GM08714 (cell line): ENCODE results near the gene PCDHGA2.
"Not testable (repeated sequence)": the region's sequence is repeated elsewhere in the genome, so short reads cannot be mapped to it uniquely, and the experiment has no call there.

Source experiments
- H3K4me3 ChIP-seq: fragments of 200-500 bp; sonication (Bioruptor generic); 2 replicates; pipeline ENCODE4 v1.5.1; 2014; ENCODE audit warnings: mild to moderate bottlenecking, low read length, inconsistent platforms
- ZNF274 ChIP-seq: IDR thresholded peaks from 2 replicates; pipeline ENCODE4 v1.6.1; 2012; ENCODE audit warnings: mild to moderate bottlenecking, low read depth, low read length

PCDHGA2 gene

GRCh38 chr5:141363952-141364660 is 25.5 kb downstream of the PCDHGA2 start, which contains the start of gene PCDHGA5:
Gene PCDHGA5, plus strand, starts transcription at chr5:141364162. Its CDS starts 169 bp downstream, at chr5:141364331.
- no peak within 1 kb of the TSS for H3K4me3 ChIP-seq
- no peak for TF ChIP-seq ZNF274

- H3K4me3 ChIP-seq, result no peak overlapping the region
These were observed 27.7 kb downstream of the PCDHGA2 start for GRCh38 chr5:141366016-141366896.

GRCh38 chr5:141369994-141370848 is 31.7 kb downstream of the PCDHGA2 start, which contains the start of gene PCDHGB3:
Gene PCDHGB3, plus strand, starts transcription at chr5:141370242. Its CDS starts 153 bp downstream, at chr5:141370395.
- H3K4me3 ChIP-seq, result peak within 1 kb of the TSS; percentile 43; the same call in 1 of the 2 replicates
- no peak for TF ChIP-seq ZNF274

More at GRCh38 chr5:141366016-141366896, 27.7 kb downstream of the PCDHGA2 start:
- no peak for TF ChIP-seq ZNF274

GRCh38 chr5:141371572-141372475 is 33.3 kb downstream of the PCDHGA2 start:
- no peak overlapping the region for H3K4me3 ChIP-seq
- no peak for TF ChIP-seq ZNF274

- no peak for TF ChIP-seq ZNF274
- peak within 1 kb of the TSS; percentile 60; the same call in 1 of the 2 replicates for H3K4me3 ChIP-seq
These were observed 35.2 kb downstream of the PCDHGA2 start, which contains the start of gene PCDHGA6 for GRCh38 chr5:141373673-141374317. Gene PCDHGA6, plus strand, starts transcription at chr5:141373891. Its CDS starts 193 bp downstream, at chr5:141374084.

GRCh38 chr5:141374627-141375026 is 36.1 kb downstream of the PCDHGA2 start:
- no peak overlapping the region for H3K4me3 ChIP-seq
- no peak for TF ChIP-seq ZNF274

GRCh38 chr5:141375444-141376155 is 37.0 kb downstream of the PCDHGA2 start:
- not testable (repeated sequence) for H3K4me3 ChIP-seq

GRCh38 chr5:141382469-141383294 is 44.1 kb downstream of the PCDHGA2 start, which contains the start of gene PCDHGA7:
Gene PCDHGA7, plus strand, starts transcription at chr5:141382742. Its CDS starts 158 bp downstream, at chr5:141382900.
- no peak for TF ChIP-seq ZNF274
- H3K4me3 ChIP-seq, result peak within 1 kb of the TSS; percentile 30; the same call in 1 of the 2 replicates

- TF ChIP-seq ZNF274, result no peak
- no peak overlapping the region for H3K4me3 ChIP-seq
These were observed 44.8 kb downstream of the PCDHGA2 start for GRCh38 chr5:141383345-141383744.

GRCh38 chr5:141384471-141385267 is 46.1 kb downstream of the PCDHGA2 start:
- no peak overlapping the region for H3K4me3 ChIP-seq
- no peak for TF ChIP-seq ZNF274

GRCh38 chr5:141387557-141388311 is 49.2 kb downstream of the PCDHGA2 start, which contains the start of gene PCDHGB4:
Gene PCDHGB4, plus strand, starts transcription at chr5:141387698. Its CDS starts 187 bp downstream, at chr5:141387885.
- H3K4me3 ChIP-seq, result peak within 1 kb of the TSS; percentile 14; the same call in 1 of the 2 replicates
